HG02571 (cell line): ENCODE measurements around the gene P2RX3.
"Not testable (repeated sequence)": the region's sequence is repeated elsewhere in the genome, so short reads cannot be mapped to it uniquely, and the experiment has no call there.

Experiments
- ATAC-seq: cut with Tn5 transposase; IDR thresholded peaks from one replicate; pipeline ENCODE4 v1.9.1; 2021; ENCODE audit warnings: mild to moderate bottlenecking, moderate library complexity; ENCODE audit not compliant: unreplicated experiment

Gene P2RX3

DNA sequence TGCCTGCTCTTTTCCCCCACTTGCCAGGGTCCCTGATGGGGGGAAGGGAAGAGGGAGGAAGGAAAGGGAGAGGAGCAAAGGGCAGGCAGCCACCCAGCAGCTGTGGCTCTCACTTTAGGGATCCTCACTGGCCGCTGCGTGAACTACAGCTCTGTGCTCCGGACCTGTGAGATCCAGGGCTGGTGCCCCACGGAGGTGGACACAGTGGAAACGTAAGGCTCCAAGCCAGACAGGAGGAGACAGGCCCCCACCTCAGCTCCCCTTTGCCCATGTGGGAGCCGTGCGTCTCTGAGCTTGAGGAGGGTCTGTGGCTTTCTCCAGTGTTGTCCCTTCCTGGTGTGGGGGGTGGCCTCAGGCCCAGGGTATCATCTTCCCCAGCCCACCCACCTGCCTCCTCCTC lies 9.9 kb downstream of the P2RX3 start:
- no peak for ATAC-seq

DNA sequence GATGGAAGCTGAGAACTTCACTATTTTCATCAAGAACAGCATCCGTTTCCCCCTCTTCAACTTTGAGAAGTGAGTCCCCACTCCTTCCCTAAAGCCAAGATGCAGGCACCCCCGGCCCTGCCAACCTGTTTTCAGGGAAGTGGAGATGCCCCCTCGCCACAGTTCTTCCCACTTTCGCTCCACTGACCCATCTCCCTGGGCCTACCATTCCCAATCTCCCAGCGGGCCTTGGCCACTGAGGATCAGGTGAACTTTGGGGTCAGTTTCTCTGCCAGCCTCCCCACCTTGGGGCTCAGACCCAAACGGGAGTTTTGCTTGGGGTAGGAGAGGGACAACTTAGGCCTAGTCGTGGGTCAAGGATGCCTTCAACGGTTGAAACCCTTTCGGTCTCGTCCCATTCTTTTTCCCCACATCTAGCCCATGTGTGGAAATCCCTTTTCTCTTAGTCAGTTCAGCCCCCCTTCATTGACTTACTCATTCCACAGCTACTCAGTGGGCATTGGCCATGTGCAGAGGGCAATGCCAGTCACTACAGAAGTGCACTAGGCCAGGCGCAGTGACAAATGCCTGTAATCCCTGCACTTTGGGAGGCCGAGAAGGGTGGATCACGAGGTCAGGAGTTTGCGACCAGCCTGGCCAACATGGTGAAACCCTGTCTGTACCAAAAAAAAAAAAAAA lies 10.6 kb downstream of the P2RX3 start:
- ATAC-seq, result no peak

DNA sequence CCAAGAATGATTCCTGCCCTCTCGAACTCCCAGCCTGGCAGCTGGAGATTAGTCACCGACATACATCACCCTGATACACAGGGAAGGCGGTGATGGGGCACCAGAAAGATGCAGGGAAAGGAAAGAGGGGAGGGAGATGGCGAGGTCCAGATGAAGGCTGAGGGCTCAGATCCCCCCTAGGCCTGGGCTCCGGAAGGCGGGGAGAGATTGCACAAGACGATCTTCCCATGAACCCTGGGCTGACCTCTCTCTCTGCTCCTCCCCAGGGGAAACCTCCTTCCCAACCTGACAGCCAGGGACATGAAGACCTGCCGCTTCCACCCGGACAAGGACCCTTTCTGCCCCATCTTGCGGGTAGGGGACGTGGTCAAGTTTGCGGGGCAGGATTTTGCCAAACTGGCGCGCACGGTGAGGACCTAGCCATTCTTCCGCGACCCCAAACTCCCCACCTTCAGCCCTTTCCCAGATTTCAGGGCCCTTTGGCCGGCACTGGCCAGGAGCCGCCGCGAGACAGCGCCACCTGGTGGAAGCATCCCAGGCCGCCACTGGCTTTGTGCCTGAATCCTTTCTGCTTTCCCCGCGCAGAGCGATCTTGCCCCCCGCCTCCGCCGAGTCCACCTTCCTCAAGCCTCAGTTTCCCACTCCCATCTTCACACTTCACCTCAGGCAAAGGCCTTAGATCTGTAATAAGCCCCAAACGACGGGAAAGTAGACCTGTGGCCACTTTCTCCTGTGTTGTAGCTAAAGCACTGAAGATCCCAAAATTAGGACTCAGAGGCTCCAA lies 11.5 kb downstream of the P2RX3 start:
- no peak for ATAC-seq

DNA sequence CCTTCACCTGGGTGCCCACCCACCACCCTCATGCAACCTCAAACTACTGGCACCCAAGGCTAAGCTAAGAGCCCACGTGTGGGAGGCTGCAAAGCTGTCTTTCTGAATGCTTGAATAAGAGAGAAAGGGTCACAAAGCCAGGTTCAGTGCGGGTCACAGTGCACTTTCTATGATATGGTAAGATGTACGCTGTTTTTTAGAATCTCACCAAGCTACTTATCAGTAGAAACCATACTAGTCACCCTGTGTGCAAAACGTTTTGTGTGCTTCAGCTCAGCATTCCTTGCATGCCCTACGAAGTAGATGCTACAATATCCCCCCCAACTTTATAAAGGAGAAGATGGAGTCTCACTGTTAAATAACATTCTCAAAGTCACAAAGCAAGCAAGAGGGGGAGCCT lies 14.9 kb downstream of the P2RX3 start:
- no peak for ATAC-seq

DNA sequence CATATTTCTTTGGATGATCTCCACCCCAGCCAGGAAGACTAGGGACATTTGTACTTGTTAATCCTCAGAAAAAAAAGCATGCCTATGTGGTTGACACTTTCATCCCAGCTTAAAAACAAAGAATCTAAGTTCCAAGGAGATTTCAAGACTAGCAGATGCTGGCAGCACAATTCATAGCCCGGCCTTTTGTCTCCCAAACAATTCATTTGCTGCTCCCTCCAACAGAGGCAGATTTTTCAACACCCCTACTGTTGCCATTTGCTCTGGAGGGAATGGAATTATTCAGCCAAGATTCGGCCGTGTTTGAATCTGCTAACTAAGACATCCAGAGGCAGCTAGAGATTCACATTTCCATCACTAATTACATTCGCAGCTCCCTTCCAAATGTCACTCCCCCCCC lies 15.3 kb downstream of the P2RX3 start:
- ATAC-seq, result no peak

DNA sequence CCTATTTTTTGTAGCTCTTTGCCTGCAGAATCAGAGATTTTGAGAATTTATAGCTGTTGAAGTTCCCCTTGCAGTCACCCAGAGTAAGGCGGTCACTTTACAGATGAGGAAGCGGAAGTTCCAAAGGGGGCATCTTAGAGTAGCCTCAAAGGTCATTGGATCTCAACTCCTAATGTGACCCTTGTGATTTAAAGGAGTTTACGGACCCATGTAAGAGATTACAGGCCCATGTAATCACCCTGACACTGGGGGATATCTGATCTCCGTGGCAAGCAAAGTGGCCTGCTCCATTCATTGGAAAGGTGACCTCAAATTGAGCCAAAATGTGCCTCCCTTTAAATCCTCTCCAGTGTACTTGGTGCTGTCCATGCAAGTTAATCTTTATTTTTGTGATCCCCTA lies 15.7 kb downstream of the P2RX3 start:
- ATAC-seq, result no peak

DNA sequence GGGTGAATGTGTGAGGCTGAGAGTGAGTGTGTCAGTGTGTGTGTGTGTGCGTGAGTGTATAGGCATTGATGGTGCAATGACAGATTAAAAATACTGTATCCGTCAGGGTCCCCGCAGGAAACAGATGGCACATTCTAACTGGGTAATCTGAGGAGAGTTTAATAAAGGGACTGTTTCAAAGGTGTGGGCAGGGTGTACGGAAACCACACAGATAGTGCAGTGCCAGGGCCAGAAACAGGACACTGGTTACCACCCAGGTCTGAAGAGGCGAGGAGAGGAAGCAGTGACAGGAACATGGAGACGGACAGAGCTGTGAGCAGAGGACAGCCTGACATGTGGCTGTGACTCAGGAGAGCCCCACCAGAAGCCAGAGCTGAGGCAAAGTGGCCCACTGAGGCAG lies 16.5 kb downstream of the P2RX3 start:
- ATAC-seq, result no peak

DNA sequence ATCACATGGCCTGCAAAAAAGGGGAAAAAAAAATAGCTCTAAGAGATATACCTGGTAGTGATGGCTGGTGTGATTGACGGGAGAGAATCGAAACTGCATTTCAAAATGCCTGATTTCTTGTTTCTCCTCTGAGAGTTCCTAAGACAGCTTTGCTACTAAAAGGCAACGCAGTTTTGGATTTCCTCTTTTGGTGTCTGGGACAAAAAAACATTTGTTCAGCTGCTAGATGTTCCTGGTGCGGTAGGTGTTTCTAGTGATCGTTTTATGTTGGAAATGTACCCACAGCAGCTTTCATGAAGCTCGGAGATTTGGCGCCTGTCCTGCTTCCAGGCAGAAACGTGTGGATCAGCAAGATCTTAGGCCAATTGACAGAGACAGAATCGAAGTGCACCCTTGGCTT lies 18.1 kb downstream of the P2RX3 start:
- no peak for ATAC-seq

DNA sequence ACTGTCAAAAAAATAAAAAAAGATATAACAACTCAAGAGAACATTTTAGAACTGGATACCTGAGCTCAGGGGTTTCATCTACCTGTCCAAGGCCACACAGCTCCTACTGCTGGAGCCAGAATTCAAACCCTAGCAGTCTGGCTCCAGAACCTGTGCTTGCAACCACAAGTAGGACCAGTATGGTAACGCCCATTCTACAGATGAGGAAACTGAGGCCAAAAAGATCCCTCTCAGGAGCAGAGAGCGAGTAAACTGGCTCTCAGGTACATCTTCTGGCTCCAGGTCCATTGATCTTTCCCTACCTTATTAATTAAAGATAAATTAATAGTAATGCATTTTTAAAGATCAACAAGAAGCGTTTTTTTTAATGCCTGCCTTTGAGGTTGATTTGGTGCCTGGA lies 19.2 kb downstream of the P2RX3 start:
- no peak for ATAC-seq

DNA sequence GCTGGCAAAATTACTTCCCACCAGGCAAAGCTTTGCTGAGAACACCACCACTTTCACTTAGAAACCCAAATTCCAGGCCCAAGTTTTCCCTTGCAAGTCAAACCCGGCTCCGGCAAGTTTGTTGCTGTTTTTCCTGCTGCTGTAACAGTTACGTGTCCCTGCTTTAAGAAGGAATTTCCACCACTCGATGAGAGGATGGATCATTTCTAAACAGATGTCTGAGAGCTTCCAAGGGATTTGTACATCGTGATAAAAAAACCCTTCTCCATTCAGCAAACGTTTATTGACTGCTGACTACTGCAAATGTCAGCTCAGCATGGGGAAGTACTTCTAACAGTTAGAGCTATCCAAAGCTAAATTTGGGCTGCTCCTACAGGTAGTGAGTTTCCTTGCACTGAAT lies 19.7 kb downstream of the P2RX3 start:
- no peak for ATAC-seq

DNA sequence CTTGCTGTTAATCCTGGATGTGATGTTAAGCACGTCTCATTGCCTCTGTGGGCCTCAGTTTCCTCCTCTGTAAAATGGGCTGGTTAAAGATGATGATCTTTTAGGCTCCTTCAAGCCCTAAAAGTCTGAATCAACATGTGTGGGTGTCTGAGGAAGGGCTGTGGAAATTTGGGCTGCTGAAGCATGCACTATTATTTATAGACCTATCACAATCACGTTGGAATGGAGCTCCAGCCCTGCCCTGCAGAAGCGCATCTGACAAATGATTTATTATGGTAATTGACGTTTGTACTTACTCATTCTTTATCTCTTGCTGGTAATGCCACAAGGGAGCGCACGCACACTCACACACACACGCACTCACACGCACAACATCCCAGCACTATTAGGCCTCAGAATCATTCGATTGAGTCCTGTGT lies 20.4 kb downstream of the P2RX3 start:
- ATAC-seq, result no peak

DNA sequence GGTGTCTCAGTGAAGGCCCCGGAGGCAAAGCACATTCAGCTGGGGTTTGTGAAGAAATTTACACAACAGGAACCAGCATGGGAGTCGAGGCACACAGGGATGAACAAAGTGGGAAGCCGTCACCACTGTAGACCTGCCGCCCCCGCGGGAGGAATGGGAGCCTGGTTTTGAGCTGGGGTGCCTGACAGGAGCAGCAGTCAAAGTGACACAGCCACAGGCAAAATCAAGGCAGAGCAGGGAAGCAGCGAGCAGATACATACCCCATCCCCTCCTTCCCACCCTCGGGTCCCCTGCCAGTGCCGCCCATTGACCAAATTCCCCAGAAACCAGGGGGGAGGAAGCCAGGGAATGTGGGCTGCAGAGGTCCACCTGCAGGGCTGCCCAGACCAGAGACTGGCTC lies 20.8 kb downstream of the P2RX3 start:
- no peak for ATAC-seq

DNA sequence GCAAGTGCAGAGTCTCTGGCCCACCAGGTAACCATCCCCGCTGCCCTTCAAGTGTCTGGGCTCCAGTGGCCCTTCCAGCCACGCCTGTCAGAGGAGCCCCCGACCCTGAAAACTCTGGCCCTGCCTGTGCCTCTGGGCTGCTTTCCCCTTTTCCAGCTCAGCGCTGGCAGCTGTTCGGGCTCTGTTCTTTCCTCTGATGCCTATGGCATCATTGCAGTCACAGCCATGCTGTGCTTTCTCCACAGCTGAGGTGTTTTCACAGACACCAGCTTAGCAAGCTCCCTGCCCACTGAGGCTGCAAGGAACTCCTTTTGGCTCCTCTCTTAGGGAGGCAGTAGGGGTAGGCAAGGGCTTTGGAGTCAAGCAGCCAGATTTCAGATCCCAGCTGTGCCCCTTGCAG lies 21.2 kb downstream of the P2RX3 start:
- no peak for ATAC-seq

DNA sequence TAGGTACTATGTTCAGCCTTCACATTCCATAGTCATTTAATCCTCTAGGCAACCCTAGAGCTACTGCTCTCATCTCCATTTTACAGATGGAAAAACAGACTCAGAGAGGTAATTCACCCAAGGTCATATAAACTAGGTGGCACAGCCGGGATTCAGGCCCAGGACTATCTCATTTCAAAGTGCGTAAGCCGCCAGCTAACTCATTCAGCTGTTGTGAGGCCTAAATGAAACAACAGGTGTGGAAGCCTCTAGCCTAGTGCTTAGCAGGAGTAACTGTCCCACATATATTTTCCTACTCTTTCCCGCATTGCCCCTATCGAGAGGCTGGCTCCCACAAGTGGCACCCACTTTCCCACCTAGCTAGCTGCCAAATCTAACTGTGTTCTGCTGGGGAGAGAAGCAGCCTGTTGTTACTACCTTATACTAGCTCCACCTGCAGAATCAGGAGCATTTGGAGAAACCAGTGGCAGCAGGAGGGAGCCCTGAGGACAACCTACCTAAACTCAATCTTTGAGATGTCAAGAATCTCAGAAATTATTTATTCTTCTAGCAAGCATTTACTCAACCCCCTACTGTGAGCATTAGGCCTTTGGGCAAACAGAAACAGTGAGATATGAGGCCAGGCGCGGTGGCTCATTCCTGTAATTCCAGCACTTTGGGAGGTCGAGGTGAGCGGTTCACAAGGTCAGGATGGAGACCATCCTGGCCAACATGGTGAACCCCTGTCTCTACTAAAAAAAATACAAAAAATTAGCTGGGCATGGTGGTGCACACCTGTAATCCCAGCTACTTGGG lies 21.9 kb downstream of the P2RX3 start:
- no peak for ATAC-seq

DNA sequence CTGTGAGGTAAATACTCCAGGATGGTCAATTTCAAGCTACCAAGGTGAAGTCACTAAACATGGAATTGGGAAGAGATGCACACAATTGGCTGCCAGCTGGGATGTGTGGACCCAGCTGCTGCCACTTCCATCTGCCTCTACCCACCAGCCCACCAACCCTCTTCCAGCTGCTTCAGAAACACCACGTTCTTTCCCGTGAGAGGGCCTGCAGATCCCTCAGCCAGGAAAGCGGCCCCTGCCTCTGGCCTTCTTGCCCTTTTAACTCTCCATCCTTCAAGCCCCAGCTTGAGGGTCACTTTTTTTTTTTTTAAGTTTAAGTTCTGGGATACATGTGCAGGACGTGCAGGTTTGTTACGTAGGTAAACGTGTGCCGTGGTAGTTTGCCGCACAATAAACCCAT lies 22.8 kb downstream of the P2RX3 start:
- ATAC-seq, result no peak

DNA sequence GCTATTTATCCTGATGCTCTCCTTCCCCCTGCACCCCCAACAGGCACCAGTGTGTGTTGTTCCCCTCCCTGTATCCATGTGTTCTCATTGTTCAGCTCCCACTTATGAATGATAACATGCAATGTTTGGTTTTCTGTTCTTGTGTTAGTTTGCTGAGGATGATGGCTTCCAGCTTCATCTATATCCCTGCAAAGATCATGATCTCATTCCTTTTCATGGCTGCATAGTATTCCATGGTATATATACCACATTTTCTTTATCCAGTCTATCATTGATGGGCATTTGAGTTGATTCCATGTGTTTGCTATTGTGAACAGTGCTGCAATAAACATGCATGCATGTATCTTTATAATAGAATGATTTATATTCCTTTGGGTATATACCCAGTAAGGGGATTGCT lies 23.3 kb downstream of the P2RX3 start:
- ATAC-seq, result not testable (repeated sequence)

DNA sequence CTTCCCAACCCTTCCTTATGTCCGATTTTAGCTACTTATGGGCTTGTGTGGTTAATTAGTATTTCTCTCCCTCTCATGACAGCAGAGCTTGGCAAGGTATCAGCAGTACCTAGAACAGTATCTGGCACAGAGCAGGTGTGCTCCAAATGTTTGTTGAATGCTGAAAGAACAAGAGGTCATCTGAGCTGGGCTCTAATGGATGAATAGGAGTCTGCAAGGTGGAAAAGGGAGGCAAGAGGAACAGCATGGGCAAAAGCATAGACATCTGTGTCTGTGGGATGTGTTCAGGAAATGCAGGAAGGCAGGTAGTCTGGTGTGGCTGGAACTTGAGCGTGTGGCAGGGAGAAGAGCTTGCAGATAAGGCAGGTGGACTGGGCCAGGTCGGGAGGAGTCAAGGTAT lies 23.8 kb downstream of the P2RX3 start:
- no peak for ATAC-seq

DNA sequence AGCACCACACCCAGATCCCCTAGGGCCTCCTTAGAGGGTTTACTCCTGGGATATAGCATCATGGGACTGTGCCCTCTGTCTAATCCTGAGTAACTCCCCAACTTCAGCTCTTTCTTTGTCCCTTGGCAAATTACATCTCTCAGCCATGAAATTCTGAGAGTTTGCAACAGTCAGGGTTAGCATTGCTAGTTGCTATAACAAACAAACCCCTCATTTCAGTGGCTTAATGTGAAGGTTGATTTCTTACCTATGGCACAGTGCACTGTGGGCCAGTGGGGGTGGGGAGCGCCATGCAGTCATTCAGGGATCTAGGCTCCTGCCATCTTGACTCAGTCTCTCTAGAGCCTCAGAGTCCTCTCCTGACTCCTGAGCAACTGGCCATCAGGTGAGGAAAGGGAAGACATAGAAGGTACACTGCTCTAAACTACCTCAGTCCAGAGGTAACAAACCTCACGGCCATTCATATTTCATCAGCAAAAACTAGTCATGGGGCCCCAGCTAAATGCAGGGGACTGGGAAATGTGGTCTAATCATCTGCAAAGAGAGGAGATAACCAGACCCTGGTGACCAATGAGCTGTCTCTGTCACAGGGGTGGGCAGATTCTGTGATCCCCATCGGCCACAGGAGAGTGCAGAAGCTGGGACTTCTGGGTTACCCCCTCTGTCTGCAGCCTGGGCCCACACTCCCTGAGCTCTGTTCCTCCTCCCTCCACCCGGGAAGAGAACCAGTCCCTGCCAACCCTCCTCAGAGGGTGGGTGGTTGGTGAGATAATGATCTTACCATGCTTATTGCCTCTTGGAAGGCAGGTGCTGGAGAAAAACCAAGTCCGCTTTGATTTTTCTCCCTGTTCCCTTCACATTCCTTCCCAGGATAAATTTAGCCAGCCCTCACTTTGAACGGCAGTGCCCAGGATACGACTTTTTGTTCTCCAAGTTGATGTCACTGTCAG lies 25.3 kb downstream of the P2RX3 start:
- ATAC-seq, result no peak

DNA sequence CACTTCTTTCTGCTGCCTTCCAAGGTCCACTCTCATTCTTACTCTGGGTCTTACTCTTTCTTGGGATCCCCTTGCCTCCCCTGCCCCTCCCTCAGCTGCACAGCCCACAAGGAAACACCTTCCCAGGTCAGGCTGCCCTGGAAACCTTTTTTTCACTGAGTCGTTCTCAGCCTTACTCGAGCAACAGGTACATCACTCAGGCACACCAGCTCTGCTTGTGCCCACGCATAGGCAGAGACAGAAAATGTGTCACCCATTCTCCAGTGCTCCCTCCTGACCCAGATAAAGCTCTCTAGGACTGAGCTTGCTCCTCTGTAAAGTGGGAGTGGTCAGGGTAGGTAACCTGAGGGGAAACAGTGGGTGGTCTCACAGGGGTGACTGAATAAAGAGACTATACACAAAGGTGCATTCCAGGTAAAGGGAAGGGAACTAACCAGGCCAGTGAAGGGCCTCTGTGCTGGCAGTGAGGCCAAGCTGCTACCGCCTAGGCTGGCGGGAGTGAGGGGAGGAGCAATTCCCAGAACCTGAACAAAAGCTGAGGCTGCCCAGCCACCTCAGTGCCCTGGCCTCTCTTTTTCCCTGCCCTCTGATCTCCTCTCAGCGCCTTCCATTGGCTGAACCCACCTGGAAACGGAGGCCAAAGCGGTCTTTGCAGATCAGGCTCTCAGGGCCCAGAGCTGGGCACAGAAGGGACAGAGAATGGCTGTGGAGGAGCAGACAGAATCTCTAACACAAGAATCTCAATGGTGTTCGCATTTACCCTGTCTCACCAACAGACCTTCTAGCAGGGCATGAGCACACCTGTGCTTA lies 26.9 kb downstream of the P2RX3 start:
- no peak for ATAC-seq
